ENCODE measurements around the gene NOS1AP. TPM values are rescaled to one million over a fixed set of nuclear protein-coding genes. Genes with fewer than 3 reads are reported as not detected.

NOS1AP gene
- total and polyA plus RNA-seq, 2 donors (not counting 3 experiments of a cell fraction or from before 2014, with no cell fraction given), result 1.3 to 5.4 TPM

DNA sequence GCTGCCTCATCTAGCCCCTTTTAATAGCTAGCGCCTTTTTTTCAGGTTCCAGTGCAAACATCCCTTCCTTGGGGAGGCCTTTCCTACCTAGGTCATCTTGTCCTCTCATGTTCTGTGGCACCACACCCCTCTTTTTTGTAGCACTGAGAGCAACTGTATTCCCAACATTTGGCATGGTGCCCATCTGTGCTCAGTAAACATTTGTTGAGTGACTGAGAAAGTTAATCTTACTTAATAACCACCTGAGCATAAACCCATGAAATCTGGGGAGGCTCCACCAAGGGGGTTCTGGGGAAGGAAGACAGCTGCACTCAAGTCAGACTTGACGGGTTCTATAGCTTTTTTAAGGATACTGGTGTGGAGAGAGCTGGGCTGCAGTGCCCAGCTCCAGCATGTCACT, 90.0 kb downstream of the NOS1AP start:
- dilution Hi-C loops (cut with MboI; ENCODE audit: extremely low pct_ligation_motif_present, low sequenced_read_pairs) (no loop called here), intact Hi-C loops (cut with micrococcal nuclease) (no loop called here)
- H3K4me3 ChIP-seq (replicated peaks in 1 of 3; ENCODE audit: insufficient read depth in 1 of 3, low read depth in 1 of 3, low read length in 3 of 3), result no peak overlapping the region
- no peaks in the 10 kb centered on the region for H3K36me3 ChIP-seq (ENCODE audit: control insufficient read depth in 2 of 2, extremely low read depth in 1 of 2, insufficient read depth in 2 of 2, low read length in 2 of 2)
- no peaks in the 10 kb centered on the region for H3K4me1 ChIP-seq (ENCODE audit: control insufficient read depth, extremely low read depth, insufficient read depth, low read length)
- no peak for DNase-seq (ENCODE audit: low read depth, low spot score)
- POLR2A ChIA-PET, result no interaction called here
- no peaks in the 10 kb centered on the region for H3K79me2 ChIP-seq (ENCODE audit: control insufficient read depth, insufficient read depth, low read length)
- no peak overlapping the region for H2AFZ ChIP-seq (ENCODE audit: low read depth, low read length)
- no peak for TF ChIP-seq FOS (IDR thresholded peaks at IDR 0.05; ENCODE audit: borderline replicate concordance, insufficient read depth, low read length)
- TF ChIP-seq GATA2 (IDR thresholded peaks at IDR 0.05; ENCODE audit: insufficient read depth, insufficient read length, low read depth, low read length), result no peak
- TF ChIP-seq POLR2AphosphoS5 (IDR thresholded peaks at IDR 0.05; ENCODE audit: insufficient read depth, low read depth, low read length), result no peak
- no peak for TF ChIP-seq JUN (IDR thresholded peaks at IDR 0.05; ENCODE audit: borderline replicate concordance, insufficient read depth, insufficient read length, low read depth)
- H3K27ac ChIP-seq (ENCODE audit: insufficient read depth, low read depth, low read length), result no peak overlapping the region
- no peak overlapping the region for H3K9ac ChIP-seq (replicated peaks; ENCODE audit: extremely low read depth, insufficient read depth, low read length)
- no peak for FAIRE-seq
- no peaks in the 10 kb centered on the region for H3K9me3 ChIP-seq (replicated peaks; ENCODE audit: control insufficient read depth, insufficient read depth, low read length)
- H3K27me3 ChIP-seq (ENCODE audit: control insufficient read depth in 2 of 2, insufficient read depth in 2 of 2, low read length in 2 of 2), result no peaks in the 10 kb centered on the region
- no TSS peak for BruUV-seq (replicated peaks)
- CTCF ChIA-PET, result interaction anchor here (1.0 to 1.2 kb wide), 4 partner anchors 10 to 109 kb away, joined by 3 read pairs; no protein-coding TSS in a partner anchor
- no peaks in the 10 kb centered on the region for H3K9me1 ChIP-seq (replicated peaks; ENCODE audit: control insufficient read depth, extremely low read depth, insufficient read depth, low read length)
- H3K4me2 ChIP-seq (ENCODE audit: insufficient read depth, low read length), result no peak overlapping the region
- no peaks in the 10 kb centered on the region for H4K20me1 ChIP-seq (replicated peaks; ENCODE audit: control insufficient read depth, extremely low read depth, insufficient read depth, low read length)

GRCh38 chr1:162161916-162162550, 92.5 kb downstream of the NOS1AP start:
- POLR2A ChIA-PET, result no interaction called here
- no peak for FAIRE-seq
- H3K4me2 ChIP-seq (ENCODE audit: insufficient read depth, low read length), result no peak overlapping the region

More at GRCh38 chr1:162161916-162162550, 92.5 kb downstream of the NOS1AP start:
- Histone ChIP-seq H3K79me2 (ENCODE audit: control insufficient read depth, insufficient read depth, low read length) (no peaks in the 10 kb centered on the region), H3K27ac (ENCODE audit: insufficient read depth, low read depth, low read length) (no peak overlapping the region), H3K9me1 (replicated peaks; ENCODE audit: control insufficient read depth, extremely low read depth, insufficient read depth, low read length) (no peaks in the 10 kb centered on the region), H3K9me3 (replicated peaks; ENCODE audit: control insufficient read depth, insufficient read depth, low read length) (no peaks in the 10 kb centered on the region), H3K4me3 (replicated peaks in 1 of 3; ENCODE audit: insufficient read depth in 1 of 3, low read depth in 1 of 3, low read length in 3 of 3) (no peak overlapping the region), H2AFZ (ENCODE audit: low read depth, low read length) (no peak overlapping the region), H3K36me3 (ENCODE audit: control insufficient read depth in 2 of 2, extremely low read depth in 1 of 2, insufficient read depth in 2 of 2, low read length in 2 of 2) (no peaks in the 10 kb centered on the region), H3K9ac (replicated peaks; ENCODE audit: extremely low read depth, insufficient read depth, low read length) (no peak overlapping the region), H3K4me1 (ENCODE audit: control insufficient read depth, extremely low read depth, insufficient read depth, low read length) (no peaks in the 10 kb centered on the region), H3K27me3 (ENCODE audit: control insufficient read depth in 2 of 2, insufficient read depth in 2 of 2, low read length in 2 of 2) (no peaks in the 10 kb centered on the region), H4K20me1 (replicated peaks; ENCODE audit: control insufficient read depth, extremely low read depth, insufficient read depth, low read length) (no peaks in the 10 kb centered on the region)
- dilution Hi-C loops (cut with MboI; ENCODE audit: extremely low pct_ligation_motif_present, low sequenced_read_pairs), result no loop called here
- TF ChIP-seq POLR2A (IDR thresholded peaks at IDR 0.05; ENCODE audit: low read depth, low read length), result no peak
- no peak for TF ChIP-seq JUN (IDR thresholded peaks at IDR 0.05; ENCODE audit: borderline replicate concordance, insufficient read depth, insufficient read length, low read depth)
- CTCF ChIA-PET, result interaction anchor here (1.2 kb wide), 1 partner anchor 229 kb away, joined by 3 read pairs; no protein-coding TSS in a partner anchor
- intact Hi-C loops (cut with micrococcal nuclease), result no loop called here
- no TSS peak for BruUV-seq (replicated peaks)
- DNase-seq (ENCODE audit: low read depth, low spot score), result no peak
